ENCODE data around the gene LRRC8A. TPM values are rescaled to one million over a fixed set of nuclear protein-coding genes. Genes with fewer than 3 reads are reported as not detected.
"Not testable (repeated sequence)": the region's sequence is repeated elsewhere in the genome, so short reads cannot be mapped to it uniquely, and the experiment has no call there.

LRRC8A gene
- total RNA-seq, 1 donor = 38.0 TPM

- no peaks in the 10 kb centered on the region for H4K20me1 ChIP-seq (ENCODE audit: insufficient read depth, low read length)
- no peak overlapping the region for H3K27ac ChIP-seq (ENCODE audit: low read depth, low read length)
- H3K36me3 ChIP-seq (ENCODE audit: insufficient read depth, low read length) = no peaks in the 10 kb centered on the region
- no peak for DNase-seq (ENCODE audit: insufficient read length, low spot score, missing footprints)
- no peaks in the 10 kb centered on the region for H3K27me3 ChIP-seq (ENCODE audit: insufficient read depth, low read length)
- no peak overlapping the region for H3K4me2 ChIP-seq (ENCODE audit: insufficient read depth, low read length)
- H3K4me1 ChIP-seq (ENCODE audit: insufficient read depth, low read length) = no peaks in the 10 kb centered on the region
- H3K4me3 ChIP-seq (ENCODE audit: insufficient read depth, low read length) = no peak overlapping the region
- no peak for TF ChIP-seq CTCF (IDR thresholded peaks at IDR 0.05; ENCODE audit: extremely low read depth, low read depth, low read length)
- H3K79me2 ChIP-seq (ENCODE audit: insufficient read depth, low read length) = no peaks in the 10 kb centered on the region
- H2AFZ ChIP-seq (ENCODE audit: low read length) = no peak overlapping the region
- peaks cover 3% of the 10 kb centered on the region for H3K9me3 ChIP-seq (ENCODE audit: low read depth, low read length)
Measured at GRCh38 chr9:128845186-128845931, 36.6 kb upstream of the LRRC8A start.

GRCh38 chr9:128846680-128847030 lies 35.3 kb upstream of the LRRC8A start:
- no peak for TF ChIP-seq CTCF (IDR thresholded peaks at IDR 0.05; ENCODE audit: extremely low read depth, low read depth, low read length)
- Histone ChIP-seq H3K79me2 (ENCODE audit: insufficient read depth, low read length) (no peaks in the 10 kb centered on the region), H3K9me3 (ENCODE audit: low read depth, low read length) (peaks cover 3% of the 10 kb centered on the region), H3K27me3 (ENCODE audit: insufficient read depth, low read length) (no peaks in the 10 kb centered on the region), H3K27ac (ENCODE audit: low read depth, low read length) (no peak overlapping the region), H4K20me1 (ENCODE audit: insufficient read depth, low read length) (no peaks in the 10 kb centered on the region), H2AFZ (ENCODE audit: low read length) (no peak overlapping the region), H3K4me3 (ENCODE audit: insufficient read depth, low read length) (no peak overlapping the region), H3K4me1 (ENCODE audit: insufficient read depth, low read length) (no peaks in the 10 kb centered on the region), H3K36me3 (ENCODE audit: insufficient read depth, low read length) (no peaks in the 10 kb centered on the region), H3K4me2 (ENCODE audit: insufficient read depth, low read length) (no peak overlapping the region)
- DNase-seq (ENCODE audit: insufficient read length, low spot score, missing footprints) = no peak

- no peak for DNase-seq (ENCODE audit: insufficient read length, low spot score, missing footprints)
- Histone ChIP-seq H3K27me3 (ENCODE audit: insufficient read depth, low read length) (no peaks in the 10 kb centered on the region), H3K9me3 (ENCODE audit: low read depth, low read length) (peaks cover 3% of the 10 kb centered on the region), H3K4me3 (ENCODE audit: insufficient read depth, low read length) (no peak overlapping the region), H4K20me1 (ENCODE audit: insufficient read depth, low read length) (no peaks in the 10 kb centered on the region), H2AFZ (ENCODE audit: low read length) (no peak overlapping the region), H3K4me2 (ENCODE audit: insufficient read depth, low read length) (no peak overlapping the region), H3K36me3 (ENCODE audit: insufficient read depth, low read length) (no peaks in the 10 kb centered on the region), H3K4me1 (ENCODE audit: insufficient read depth, low read length) (no peaks in the 10 kb centered on the region), H3K27ac (ENCODE audit: low read depth, low read length) (no peak overlapping the region), H3K79me2 (ENCODE audit: insufficient read depth, low read length) (no peaks in the 10 kb centered on the region)
- TF ChIP-seq CTCF (IDR thresholded peaks at IDR 0.05; ENCODE audit: extremely low read depth, low read depth, low read length) = no peak
Measured at GRCh38 chr9:128847803-128848202, 34.1 kb upstream of the LRRC8A start.

GRCh38 chr9:128851024-128851423 lies 30.9 kb upstream of the LRRC8A start:
- not testable (repeated sequence) for H3K4me2 ChIP-seq (ENCODE audit: insufficient read depth, low read length); H3K4me1 ChIP-seq (ENCODE audit: insufficient read depth, low read length); H4K20me1 ChIP-seq (ENCODE audit: insufficient read depth, low read length); DNase-seq (ENCODE audit: insufficient read length, low spot score, missing footprints); H3K4me3 ChIP-seq (ENCODE audit: insufficient read depth, low read length); H3K27me3 ChIP-seq (ENCODE audit: insufficient read depth, low read length); H2AFZ ChIP-seq (ENCODE audit: low read length); H3K9me3 ChIP-seq (ENCODE audit: low read depth, low read length); H3K79me2 ChIP-seq (ENCODE audit: insufficient read depth, low read length); H3K36me3 ChIP-seq (ENCODE audit: insufficient read depth, low read length); H3K27ac ChIP-seq (ENCODE audit: low read depth, low read length)

Measured in osteoblast (primary cell).